HG03135 (cell line): ENCODE data around the gene ZNF543.
"Not testable (repeated sequence)": the region's sequence is repeated elsewhere in the genome, so short reads cannot be mapped to it uniquely, and the experiment has no call there.

Experiments
- ATAC-seq: cut with Tn5 transposase; IDR thresholded peaks from one replicate; pipeline ENCODE4 v1.9.1; 2021; ENCODE audit warnings: mild to moderate bottlenecking, moderate library complexity; ENCODE audit not compliant: unreplicated experiment

ZNF543 gene

DNA sequence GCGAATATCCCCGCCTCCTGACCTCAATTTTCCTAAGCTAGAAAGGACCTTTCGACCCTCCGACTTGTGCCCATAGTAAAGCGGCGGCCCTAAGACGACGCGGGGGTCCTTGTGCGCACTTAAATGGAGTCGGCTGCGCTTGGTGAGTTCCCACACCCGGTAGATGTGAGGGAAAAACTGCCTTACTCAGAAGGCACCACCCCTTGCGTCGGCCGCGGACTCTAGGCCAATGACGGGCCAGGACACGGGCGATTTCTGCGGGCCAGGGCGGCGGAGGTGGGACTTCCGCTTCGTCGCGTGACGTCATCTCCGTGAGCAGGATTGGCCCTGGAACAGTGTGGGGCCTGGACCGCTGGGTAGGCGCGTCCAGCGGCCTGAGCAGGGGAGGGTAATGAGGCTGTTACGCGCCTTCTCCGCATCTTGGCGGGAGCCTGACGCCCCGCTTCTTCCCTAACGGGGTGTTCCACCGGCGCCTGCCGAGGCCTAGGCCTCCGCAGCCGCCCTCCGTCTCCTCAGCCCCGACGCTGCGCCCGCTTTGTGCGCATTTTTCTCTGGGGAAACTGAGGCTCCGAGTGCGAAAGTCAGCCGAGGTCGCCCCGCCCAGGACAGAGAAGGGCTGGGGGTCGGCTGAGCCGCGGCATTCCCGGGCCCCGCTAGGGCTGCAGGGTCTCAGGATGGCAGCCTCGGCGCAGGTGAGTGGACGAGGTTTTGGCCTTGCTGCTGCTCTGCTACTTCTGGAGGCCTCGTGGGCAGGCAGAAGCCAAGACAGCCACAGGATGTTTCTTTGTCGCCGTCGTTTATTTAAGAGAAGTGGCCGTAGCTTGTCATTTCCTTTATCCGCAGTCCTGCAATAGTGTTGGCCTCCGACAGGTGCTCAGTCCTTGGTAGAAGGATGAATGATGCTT lies at the start of gene ZNF543:
Gene ZNF543, plus strand, starts transcription at position 293 of the 905 bp plus-strand sequence. Its CDS starts 382 bp downstream, at position 675.
- ATAC-seq = peak; percentile 94

DNA sequence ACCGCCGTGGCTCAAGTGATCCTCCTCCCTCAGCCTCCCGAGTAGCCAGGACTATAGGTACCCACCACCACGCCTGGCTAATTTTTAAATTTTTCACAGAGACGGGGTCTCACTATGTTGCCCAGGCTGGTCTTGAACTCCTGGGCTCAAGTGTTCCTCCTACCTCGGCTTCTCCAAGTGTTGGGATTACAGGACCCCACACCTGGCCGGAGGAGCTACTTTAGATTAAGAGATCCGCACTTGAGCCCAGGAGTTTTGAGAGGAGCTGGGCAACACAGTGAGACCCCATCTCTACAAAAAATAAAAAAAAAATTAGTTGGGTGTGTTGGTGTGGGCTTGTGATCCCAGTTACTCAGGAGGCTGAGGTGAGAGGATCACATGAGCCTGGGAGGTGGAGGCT lies 49.0 kb upstream of the ZNF543 start:
- no peak for ATAC-seq

DNA sequence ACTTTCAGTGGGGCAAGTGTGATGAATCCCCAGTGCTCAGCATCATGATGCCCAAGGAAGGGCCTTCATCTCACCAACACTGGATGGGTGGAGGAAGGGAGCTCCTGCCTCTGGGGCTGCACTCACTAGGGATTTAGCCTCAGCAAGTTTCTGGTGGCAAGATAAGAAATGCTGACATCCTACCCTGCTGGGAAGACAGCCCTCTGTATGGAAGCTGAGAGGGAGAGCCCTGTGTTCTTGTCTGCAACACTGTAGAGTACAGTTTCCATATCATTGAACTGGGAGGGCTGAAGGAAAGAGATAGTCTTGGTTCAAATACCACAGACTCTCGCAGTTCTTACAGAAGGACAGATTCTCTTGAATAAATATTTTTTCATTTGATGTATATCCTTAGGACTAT lies 47.3 kb upstream of the ZNF543 start:
- no peak for ATAC-seq

DNA sequence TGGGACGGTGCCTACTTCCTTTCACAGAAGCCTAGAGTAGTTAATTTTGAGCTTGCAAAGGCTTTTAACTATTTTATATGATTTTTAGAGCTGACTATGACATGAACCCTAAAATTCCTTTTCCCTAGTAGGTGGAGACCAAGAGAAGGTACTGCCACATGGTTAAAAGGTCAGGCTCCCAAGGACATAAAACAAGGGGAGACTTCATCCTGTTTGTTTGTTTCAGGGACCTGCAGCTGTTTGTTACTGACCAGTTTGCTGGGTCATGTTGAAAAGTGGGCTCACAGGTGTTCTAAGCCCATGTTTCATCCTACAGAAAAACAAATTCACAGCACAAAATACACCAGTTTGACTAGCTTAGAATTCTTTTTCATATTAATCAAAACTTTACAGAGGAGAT lies 43.8 kb upstream of the ZNF543 start:
- ATAC-seq = no peak

DNA sequence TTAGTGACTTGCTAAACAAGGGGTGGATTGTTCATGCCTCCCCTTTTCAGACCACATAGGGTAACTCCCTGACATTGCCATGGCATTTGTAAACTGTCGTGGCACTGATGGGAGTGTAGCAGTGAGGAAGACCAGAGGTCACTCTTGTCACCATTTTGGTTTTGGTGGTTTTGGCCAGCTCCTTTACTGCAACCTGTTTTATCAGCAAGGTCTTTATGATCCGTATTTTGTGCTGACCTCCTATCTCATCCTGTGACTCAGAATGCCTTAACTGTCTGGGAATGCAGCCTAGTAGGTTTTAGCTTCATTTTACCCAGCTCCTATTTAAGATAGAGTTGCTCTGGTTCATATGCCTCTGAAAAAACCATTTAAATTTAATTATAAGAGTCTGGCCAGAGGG lies 41.8 kb upstream of the ZNF543 start:
- ATAC-seq = not testable (repeated sequence)

DNA sequence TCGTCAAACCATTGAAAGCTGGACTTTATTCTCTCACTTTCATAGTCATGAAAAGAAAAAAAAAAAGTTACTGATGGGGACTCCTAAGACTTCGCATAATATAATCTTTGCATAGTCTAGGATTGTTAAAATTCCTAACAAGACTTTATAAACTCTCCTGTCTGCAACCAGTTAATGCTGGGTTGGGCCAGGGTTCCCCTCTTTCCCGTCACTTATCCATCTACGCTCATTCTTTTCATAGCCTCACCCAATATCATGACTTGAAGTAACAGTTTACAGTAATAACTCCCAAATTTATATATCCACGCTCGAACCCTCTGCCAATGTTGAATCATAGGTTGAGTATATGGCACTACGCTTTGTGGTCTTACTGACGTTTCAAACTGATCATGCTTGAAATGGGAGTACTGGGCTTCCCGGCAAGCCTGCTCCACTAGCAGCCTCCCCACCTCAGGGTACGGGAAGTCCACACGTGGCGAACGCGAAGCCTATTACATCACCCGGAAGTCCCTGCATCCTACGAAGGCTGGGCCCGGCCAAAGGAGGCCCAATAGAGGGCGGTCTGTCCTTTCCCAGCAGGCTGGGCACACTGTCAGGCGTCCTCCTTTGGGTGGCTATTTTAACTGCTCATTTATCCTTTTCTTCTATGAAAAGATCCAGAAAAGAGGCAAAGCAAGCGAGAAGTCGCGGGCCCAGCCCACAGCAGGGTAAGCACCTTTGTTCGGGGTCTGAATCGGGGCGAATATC lies 40.7 kb upstream of the ZNF543 start:
- ATAC-seq = peak; percentile 65

DNA sequence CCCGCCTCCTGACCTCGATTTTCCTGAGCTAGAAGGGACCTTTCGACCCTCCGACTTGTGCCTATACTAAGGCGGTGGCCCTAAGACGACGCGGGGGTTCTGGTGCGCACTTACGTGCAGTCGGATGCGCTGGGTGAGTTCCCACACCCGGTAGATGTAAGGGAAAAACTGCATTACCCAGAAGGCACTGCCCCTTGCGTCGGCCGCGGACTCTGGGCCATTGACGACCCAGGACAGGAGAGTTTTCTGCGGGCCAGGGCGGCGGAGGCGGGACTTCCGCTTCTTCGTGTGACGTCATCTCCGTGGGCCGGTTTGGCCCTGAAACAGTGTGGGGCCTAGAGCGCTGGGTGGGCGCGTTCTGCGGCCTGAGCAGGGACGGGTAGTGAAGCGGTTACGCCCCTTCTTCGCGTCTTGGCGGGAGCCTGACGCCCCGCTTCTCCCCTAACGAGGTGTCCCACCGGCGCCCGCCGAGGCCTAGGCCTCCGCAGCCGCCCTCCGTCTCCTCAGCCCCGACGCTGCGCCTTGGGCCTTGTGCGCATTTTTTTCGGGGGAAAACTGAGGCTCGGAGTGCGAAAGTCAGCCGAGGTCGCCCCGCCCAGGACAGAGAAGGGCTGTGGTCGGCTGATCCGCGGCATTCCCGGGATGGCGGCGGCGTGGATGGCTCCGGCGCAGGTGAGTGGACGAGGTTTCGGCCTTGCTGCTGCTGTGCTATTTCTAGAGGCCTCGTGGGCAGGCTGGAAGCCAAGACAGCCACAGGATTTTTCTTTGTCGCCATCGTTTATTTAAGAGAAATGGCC lies 39.9 kb upstream of the ZNF543 start, which contains the start of gene ZNF460:
Gene ZNF460, plus strand, starts transcription at position 321 of the 797 bp plus-strand sequence. Its CDS starts 322 bp downstream, at position 643.
- peak; percentile 84 for ATAC-seq

DNA sequence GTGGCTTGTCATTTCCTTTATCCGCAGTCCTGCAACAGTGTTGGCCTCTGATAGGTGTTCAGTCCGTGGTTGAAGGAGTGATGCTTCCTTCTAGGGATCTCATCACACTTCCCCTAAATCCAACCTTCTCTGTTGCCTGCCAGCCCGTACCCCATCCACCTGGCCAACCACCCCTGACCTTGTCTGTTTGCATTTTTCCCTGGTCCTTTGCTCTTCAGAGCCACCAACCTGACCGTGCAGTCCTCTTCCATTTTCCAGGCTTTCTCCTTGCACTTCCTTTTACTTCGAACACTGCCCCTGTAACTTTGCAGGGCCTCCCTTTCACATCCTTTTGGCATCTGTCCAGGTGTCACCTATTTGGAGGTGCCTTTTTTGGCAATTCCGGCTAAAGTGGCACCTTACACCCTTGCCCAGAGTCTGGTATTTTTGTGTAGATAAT lies 39.3 kb upstream of the ZNF543 start:
- peak; percentile 2 for ATAC-seq

DNA sequence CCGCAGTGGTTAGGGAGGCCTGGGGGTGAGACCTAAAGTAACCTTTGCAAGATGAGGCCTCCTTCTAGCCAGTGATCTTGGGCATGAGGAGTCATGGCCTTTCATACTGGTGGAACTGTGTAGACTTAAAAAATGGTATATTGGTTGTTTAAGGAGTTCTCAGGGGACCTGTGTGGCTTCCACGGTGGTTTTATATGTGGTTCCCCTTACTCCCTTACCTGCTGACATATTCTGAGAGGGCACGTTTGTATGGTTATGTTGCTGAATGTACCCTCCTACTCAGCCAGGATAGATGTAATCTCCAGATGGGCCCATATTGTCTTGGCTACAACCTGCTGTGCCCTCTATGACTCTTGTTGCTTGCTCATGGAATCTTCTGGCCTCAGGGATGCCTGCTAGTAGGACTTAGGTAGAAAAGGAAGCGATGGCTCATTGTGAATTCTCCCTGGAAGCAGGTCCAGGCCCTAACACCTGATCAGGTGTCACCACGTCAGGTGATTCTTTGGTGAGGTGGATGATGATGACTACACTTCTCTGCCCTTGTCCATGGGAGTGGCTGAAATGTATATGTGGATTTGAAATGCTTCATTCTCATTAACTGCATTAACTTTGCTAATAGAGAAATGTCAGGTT lies 38.1 kb upstream of the ZNF543 start:
- no peak for ATAC-seq

DNA sequence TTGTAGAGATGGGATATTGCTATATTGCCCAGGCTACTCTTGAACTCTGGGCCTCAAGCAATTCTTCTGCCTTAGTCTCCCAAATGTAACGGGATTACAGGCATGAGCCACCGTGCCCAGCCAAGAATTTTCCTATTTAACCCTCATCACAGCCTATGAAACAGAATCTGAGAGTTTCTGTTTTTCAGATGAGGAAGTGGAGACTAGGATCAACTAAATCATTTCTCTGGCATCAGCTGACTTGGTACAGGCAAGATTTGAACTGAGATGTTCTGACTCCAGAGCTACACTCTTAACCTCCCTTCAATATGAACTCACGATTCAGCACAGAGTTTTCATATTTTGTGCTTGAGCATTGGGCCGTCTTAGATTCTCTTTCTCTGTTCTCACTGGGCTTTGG lies 31.9 kb upstream of the ZNF543 start:
- ATAC-seq = no peak

DNA sequence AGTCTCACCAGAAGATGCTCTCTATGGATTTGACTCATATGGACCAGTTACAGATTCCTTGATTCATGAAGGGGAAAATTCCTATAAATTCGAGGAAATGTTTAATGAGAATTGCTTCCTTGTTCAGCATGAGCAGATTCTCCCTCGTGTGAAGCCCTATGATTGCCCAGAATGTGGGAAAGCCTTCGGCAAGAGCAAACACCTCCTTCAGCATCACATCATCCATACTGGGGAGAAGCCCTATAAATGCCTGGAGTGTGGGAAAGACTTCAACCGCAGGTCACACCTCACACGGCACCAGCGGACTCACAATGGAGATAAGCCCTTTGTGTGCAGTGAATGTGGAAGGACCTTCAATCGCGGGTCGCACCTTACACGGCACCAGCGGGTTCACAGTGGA lies 29.3 kb upstream of the ZNF543 start:
- no peak for ATAC-seq

DNA sequence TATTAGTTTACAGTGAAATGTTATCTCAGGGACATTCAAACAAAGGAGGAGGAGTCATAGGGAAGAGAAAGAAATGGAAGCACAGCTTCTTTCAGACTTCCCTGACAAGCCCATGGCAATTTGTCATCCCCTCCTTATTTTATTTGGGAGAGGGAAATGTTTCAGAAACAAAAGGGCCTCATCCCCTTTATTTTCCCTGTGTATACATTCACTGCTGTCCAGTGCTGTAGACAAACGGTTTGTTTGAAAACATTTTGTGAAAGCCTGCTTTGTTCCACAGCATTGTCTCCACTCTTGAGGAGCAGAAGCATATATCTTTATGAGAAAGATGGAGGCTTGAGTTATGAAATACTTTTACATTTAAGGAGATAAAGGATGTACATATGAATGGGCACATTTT lies 27.7 kb upstream of the ZNF543 start:
- no peak for ATAC-seq

DNA sequence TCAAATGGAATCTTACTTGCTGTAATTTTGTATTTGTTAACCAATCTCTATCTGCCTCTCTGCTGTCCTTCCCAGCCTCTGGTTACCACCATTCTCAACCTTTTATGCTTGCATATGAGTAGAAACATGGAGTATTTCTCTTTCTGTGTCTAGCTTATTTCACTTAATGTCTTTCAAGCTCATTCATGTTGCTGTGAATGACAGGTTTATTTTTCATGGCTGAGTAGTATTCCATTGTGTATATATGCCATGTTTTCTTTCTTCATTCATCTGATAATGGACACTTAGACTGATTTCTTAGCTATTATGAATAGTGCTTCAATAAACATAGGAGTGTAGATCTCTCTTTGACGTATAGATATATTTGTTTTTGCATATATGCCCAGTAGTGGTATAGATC lies 26.6 kb upstream of the ZNF543 start:
- no peak for ATAC-seq

DNA sequence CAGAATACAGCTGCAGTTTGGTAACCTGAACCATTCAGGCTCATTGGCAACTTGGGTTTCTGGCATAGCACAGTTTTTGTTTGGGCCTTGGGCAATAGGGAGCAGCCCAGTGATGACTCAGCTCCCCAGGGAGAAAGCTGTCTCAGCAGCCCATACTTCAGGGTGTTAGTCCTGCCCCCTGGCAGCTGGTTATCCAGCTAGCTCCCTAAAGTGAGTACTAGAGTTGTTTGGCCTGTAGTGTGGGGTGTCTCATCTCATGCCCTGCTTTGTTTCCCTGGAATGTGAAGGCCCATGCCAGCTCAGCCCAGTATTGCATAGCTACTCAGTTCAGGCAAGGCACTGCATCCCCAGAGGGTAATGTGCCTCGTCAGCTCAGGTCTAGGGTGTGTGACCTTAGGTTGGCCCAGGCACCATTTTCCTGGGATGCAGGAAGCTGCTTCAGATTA lies 18.2 kb upstream of the ZNF543 start:
- ATAC-seq = no peak

DNA sequence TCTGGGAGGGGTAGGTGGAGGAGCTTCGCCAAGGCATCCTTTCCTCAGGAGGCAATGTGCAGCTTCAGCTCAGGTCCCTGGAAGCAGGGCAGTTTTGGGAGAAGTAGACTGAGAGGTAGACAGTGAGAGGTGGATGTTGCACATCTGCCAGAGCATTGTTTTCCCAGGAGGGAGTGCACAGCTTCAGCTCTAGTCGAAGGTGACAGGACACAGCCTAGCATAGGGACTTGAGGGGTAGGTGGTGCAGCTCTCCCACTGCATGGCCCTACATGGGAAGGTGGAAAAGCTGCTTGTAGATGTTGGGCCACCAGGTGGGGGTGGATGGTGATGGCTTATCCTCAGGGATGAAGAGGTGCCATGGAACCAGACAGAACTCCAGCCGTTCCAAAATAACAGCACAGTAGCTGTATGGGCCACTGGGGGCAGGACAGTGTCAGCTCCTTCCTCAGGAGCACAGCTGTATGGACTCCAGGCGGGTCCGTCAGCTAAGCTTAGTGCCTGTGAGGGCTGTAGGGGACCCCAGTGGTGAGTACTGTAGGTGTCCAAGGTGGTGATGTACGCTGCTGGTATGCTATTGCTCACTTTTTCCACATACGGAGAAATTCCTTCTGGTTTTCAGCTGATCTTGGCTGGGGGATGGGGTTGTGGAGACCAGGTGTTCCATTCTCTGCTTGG lies 17.4 kb upstream of the ZNF543 start:
- ATAC-seq = no peak

DNA sequence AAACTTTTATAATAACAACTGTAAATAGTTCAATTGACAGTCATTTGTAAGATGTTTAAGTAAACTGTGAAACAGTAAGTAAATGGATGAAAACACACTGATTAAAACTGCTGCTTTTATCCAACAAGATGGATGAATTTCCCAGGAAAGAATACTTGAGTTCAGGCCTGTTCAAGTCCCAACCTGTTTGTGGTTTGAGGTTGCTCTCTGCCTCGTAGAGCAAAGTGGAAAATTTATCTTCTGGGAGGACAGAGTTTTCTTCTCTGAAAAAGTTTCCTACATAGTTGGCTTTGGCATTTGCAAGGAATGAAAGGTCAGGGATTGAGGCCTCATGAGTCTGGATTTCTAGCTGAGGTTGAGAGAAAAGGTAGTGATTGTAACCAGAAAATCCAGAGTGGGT lies 15.2 kb upstream of the ZNF543 start:
- no peak for ATAC-seq

DNA sequence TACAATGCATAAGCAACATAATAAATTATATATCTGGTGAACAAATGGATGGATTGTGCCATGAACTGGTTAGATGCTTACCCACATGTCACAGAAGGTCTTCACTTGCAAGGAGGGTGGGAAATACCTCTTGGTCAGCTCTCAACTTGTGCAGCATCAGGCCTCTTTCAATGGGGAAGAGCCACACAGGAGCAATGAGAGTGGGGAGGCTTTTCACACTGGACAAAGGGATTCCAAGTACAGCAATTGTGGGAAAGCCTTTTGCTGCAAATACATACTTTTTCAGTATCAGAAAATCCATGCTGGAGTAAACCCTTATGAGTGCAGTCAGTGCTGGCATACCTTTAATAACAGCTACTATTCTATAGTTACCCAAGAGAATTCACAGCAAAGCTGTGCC lies 11.8 kb upstream of the ZNF543 start:
- no peak for ATAC-seq

DNA sequence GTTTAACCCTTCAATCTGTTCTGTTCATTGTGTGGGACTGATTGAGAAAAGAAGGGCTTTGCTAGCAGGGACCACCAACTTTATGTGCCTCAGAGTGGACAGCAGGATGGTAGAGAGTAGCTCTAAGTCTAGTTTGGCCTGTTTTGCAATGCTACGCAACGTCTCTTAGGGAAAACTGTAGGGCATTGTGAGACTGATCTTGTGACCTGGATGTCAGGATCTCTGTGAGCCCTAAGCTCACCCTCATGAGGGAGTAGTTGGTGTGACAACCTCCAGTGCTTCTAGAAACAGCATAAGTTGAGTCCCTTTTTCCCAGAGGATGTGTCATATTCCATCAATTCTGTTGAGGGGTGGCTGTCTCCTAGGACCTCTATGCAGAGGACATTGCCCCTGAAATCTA lies 9.5 kb upstream of the ZNF543 start:
- ATAC-seq = no peak

DNA sequence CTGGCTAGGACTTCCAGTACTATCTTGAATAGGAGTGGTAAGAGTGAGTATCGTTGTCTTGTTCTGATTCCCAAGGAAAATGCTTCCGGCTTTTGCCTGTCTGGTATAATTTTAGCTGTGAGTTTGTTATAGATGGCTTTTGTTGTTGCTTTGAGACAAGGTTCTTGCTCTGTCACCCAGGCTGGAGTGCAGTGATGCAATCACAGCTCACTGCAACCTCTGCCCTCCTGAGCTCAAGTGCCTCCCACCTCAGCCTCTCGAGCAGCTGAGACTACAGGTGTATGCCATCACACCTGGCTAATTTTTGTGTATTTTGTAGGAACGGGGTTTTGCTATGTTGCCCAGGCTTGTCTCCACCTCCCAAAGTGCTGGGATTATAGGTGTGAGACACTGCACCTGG lies 6.1 kb upstream of the ZNF543 start:
- no peak for ATAC-seq

DNA sequence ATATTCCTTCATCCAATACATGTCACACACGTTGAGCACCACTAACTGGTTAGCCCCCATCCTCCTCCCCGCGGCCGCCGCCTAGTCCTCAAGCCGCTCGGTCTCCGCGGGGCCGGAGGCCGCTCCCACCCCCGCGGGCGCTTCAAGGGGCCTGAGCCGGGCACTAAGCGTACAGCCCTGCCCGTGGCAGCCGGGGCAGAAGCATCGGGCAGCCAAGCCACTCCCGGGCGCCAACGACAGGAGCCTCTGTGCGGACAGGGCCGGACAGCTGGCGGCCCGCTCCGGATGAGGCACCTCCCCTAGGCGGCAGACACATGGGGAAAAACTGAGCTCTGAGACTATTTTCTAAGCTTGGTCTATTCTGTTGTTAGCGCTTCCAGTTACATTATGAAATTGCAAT lies 2.8 kb upstream of the ZNF543 start:
- no peak for ATAC-seq
